ENCODE results near the gene CD70. TPM values are rescaled to one million over a fixed set of nuclear protein-coding genes. Genes with fewer than 3 reads are reported as not detected.

CD70 gene
- total RNA-seq, 1 experiment from 2014 or later, result 45.4 TPM

DNA sequence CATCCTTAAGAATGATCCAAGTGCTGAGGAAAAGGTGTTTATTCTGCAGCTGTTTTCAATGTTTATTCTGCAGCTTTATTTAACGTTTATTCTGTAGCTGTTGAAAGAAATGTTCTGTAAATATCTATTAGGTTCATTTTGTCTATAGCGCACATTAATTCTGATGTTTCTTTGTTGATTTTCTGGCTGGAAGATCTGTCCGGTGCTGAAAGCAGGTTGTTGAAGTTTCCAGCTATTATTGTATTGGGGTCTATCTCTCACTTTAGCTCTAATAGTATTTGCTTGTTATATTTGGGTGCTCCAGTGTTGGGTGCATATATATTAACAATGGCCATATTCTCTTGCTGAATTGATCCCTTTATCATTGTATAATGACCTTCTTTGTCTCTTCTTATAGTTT, 20.2 kb downstream of the CD70 start:
- TF ChIP-seq TCF7L2 (IDR thresholded peaks at IDR 0.05; ENCODE audit: low read depth, low read length), result no peak
- no peak for TF ChIP-seq POLR2AphosphoS5 (IDR thresholded peaks at IDR 0.05; ENCODE audit: low read depth, low read length)
- no peak for TF ChIP-seq SIN3A (IDR thresholded peaks at IDR 0.05; ENCODE audit: borderline replicate concordance, insufficient read depth, low read depth, low read length)
- TF ChIP-seq, protein P1, sequence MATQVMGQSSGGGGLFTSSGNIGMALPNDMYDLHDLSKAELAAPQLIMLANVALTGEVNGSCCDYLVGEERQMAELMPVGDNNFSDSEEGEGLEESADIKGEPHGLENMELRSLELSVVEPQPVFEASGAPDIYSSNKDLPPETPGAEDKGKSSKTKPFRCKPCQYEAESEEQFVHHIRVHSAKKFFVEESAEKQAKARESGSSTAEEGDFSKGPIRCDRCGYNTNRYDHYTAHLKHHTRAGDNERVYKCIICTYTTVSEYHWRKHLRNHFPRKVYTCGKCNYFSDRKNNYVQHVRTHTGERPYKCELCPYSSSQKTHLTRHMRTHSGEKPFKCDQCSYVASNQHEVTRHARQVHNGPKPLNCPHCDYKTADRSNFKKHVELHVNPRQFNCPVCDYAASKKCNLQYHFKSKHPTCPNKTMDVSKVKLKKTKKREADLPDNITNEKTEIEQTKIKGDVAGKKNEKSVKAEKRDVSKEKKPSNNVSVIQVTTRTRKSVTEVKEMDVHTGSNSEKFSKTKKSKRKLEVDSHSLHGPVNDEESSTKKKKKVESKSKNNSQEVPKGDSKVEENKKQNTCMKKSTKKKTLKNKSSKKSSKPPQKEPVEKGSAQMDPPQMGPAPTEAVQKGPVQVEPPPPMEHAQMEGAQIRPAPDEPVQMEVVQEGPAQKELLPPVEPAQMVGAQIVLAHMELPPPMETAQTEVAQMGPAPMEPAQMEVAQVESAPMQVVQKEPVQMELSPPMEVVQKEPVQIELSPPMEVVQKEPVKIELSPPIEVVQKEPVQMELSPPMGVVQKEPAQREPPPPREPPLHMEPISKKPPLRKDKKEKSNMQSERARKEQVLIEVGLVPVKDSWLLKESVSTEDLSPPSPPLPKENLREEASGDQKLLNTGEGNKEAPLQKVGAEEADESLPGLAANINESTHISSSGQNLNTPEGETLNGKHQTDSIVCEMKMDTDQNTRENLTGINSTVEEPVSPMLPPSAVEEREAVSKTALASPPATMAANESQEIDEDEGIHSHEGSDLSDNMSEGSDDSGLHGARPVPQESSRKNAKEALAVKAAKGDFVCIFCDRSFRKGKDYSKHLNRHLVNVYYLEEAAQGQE (IDR thresholded peaks at IDR 0.05; ENCODE audit: insufficient read depth in 1 of 2, low read depth in 2 of 2, low read length in 1 of 2), result peak in 1 of 2 experiments; percentile 43; a peak in 1 of 4 replicates
- DNase-seq (ENCODE audit: low read depth, low spot score) (no peak), ATAC-seq (no peak)
- POLR2A ChIA-PET, result no interaction called here
- CTCF ChIA-PET, result no interaction called here
- H3K27me3 ChIP-seq (ENCODE audit: control insufficient read depth, insufficient read depth, low read length), result no peaks in the 10 kb centered on the region
- H3K9me3 ChIP-seq (ENCODE audit: control insufficient read depth, insufficient read depth, low read depth, low read length), result no peaks in the 10 kb centered on the region
- H3K4me3 ChIP-seq (ENCODE audit: low read depth in 2 of 2, low read length in 2 of 2), result no peak overlapping the region
- no peaks in the 10 kb centered on the region for H3K4me1 ChIP-seq (ENCODE audit: control insufficient read depth, insufficient read depth, low read length)
- intact Hi-C loops (cut with micrococcal nuclease; ENCODE audit: unreplicated experiment), result no loop called here
- no peak overlapping the region for H3K27ac ChIP-seq (ENCODE audit: low read length)
- in situ Hi-C loops (cut with HindIII; ENCODE audit: low pct_unique_long_range_greater_than_20kb, low sequenced_read_pairs), result no loop called here
- no peaks in the 10 kb centered on the region for H3K36me3 ChIP-seq (ENCODE audit: control insufficient read depth, insufficient read depth, low read length)
- no TSS peak for BruUV-seq (replicated peaks)

DNA sequence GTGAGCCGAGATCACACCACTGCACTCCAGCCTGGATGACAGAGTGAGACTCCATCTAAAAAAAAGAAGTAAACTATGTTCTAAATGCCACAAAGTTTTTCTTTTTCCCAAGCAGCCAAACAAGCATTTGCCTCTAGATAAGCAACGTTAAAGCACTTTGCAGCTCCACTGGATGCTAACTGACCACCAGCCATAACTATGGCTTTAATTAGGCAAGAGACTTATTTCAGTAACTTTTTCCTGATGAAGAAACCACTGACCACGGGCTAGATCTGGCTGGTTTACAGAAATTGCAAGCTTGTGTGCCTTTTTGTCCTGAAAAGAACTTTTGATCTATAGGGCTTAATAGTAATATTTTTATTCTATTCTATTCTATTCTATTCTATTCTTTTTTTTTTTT, 22.1 kb downstream of the CD70 start:
- BruUV-seq (replicated peaks), result no TSS peak
- intact Hi-C loops (cut with micrococcal nuclease; ENCODE audit: unreplicated experiment), result no loop called here
- Histone ChIP-seq H3K36me3 (ENCODE audit: control insufficient read depth, insufficient read depth, low read length) (no peaks in the 10 kb centered on the region), H3K4me1 (ENCODE audit: control insufficient read depth, insufficient read depth, low read length) (no peaks in the 10 kb centered on the region), H3K27ac (ENCODE audit: low read length) (no peak overlapping the region), H3K9me3 (ENCODE audit: control insufficient read depth, insufficient read depth, low read depth, low read length) (no peaks in the 10 kb centered on the region), H3K4me3 (ENCODE audit: low read depth in 2 of 2, low read length in 2 of 2) (no peak overlapping the region), H3K27me3 (ENCODE audit: control insufficient read depth, insufficient read depth, low read length) (no peaks in the 10 kb centered on the region)
- no peak for ATAC-seq
- in situ Hi-C loops (cut with HindIII; ENCODE audit: low pct_unique_long_range_greater_than_20kb, low sequenced_read_pairs), result no loop called here
- ChIA-PET CTCF (no interaction called here), POLR2A (interaction anchor here (0.7 kb wide), 1 partner anchor 88 kb away, joined by 5 read pairs; no protein-coding TSS in a partner anchor)
- TF ChIP-seq, protein P2, sequence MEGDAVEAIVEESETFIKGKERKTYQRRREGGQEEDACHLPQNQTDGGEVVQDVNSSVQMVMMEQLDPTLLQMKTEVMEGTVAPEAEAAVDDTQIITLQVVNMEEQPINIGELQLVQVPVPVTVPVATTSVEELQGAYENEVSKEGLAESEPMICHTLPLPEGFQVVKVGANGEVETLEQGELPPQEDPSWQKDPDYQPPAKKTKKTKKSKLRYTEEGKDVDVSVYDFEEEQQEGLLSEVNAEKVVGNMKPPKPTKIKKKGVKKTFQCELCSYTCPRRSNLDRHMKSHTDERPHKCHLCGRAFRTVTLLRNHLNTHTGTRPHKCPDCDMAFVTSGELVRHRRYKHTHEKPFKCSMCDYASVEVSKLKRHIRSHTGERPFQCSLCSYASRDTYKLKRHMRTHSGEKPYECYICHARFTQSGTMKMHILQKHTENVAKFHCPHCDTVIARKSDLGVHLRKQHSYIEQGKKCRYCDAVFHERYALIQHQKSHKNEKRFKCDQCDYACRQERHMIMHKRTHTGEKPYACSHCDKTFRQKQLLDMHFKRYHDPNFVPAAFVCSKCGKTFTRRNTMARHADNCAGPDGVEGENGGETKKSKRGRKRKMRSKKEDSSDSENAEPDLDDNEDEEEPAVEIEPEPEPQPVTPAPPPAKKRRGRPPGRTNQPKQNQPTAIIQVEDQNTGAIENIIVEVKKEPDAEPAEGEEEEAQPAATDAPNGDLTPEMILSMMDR (IDR thresholded peaks at IDR 0.05), result no peak
- no peak for DNase-seq (ENCODE audit: low read depth, low spot score)

DNA sequence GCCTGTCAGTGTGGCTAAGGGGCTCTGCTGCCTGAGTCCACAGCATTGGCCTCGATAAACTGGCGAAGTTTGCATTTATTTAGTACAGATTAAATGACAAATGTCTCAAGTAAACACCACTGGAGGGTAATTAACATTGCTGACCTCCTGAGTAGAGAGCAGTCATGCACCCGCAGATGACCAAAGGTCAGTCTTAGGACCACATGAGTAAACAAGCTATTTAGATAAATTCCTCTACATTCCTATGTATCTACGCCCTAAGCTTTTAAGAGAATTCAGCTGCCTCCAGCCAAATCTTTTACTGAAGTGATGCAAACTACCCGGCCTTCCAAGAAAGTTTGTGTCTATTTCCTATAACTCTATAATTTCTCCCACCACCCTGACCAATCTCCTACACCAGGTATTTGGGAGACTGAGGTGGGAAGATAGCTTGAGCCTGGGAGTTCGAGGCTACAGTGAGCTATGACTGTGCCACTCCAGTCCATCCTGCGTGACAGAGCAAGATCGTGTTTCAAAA, 22.9 kb downstream of the CD70 start:
- BruUV-seq (replicated peaks), result no TSS peak
- POLR2A ChIA-PET, result no interaction called here

More for the DNA sequence above, 22.9 kb downstream of the CD70 start:
- in situ Hi-C loops (cut with HindIII; ENCODE audit: low pct_unique_long_range_greater_than_20kb, low sequenced_read_pairs), result no loop called here
- intact Hi-C loops (cut with micrococcal nuclease; ENCODE audit: unreplicated experiment), result no loop called here
- Histone ChIP-seq H3K4me1 (ENCODE audit: control insufficient read depth, insufficient read depth, low read length) (no peaks in the 10 kb centered on the region), H3K27me3 (ENCODE audit: control insufficient read depth, insufficient read depth, low read length) (no peaks in the 10 kb centered on the region), H3K27ac (ENCODE audit: low read length) (no peak overlapping the region), H3K36me3 (ENCODE audit: control insufficient read depth, insufficient read depth, low read length) (no peaks in the 10 kb centered on the region), H3K4me3 (ENCODE audit: low read depth in 2 of 2, low read length in 2 of 2) (no peak overlapping the region), H3K9me3 (ENCODE audit: control insufficient read depth, insufficient read depth, low read depth, low read length) (no peaks in the 10 kb centered on the region)
- ATAC-seq, result no peak
- DNase-seq (ENCODE audit: low read depth, low spot score), result no peak
- CTCF ChIA-PET, result no interaction called here
- TF ChIP-seq POLR2AphosphoS5 (IDR thresholded peaks at IDR 0.05; ENCODE audit: low read depth, low read length) (no peak), TCF7L2 (IDR thresholded peaks at IDR 0.05; ENCODE audit: low read depth, low read length) (no peak), SIN3A (IDR thresholded peaks at IDR 0.05; ENCODE audit: borderline replicate concordance, insufficient read depth, low read depth, low read length) (no peak)
- TF ChIP-seq, protein P1 (IDR thresholded peaks at IDR 0.05; ENCODE audit: insufficient read depth in 1 of 2, low read depth in 2 of 2, low read length in 1 of 2), result no peak
- TF ChIP-seq, protein P2 (IDR thresholded peaks at IDR 0.05), result no peak

Data from Panc1 (cell line).